ENCODE data around the gene APBA3. TPM values are rescaled to one million over a fixed set of nuclear protein-coding genes. Genes with fewer than 3 reads are reported as not detected.

APBA3 gene
- total and polyA plus RNA-seq, 4 donors = 16.5 to 38.0 (median 22.6) TPM

GRCh38 chr19:3769494-3769893, 8.0 kb upstream of the APBA3 start:
- Histone ChIP-seq H3K9ac (ENCODE audit: insufficient read depth in 1 of 2, low read length in 2 of 2) (no peak overlapping the region), H3K4me3 (no peak overlapping the region), H3K27me3 (ENCODE audit: control insufficient read depth in 3 of 3, insufficient read depth in 3 of 3, low read length in 2 of 3) (no peaks in the 10 kb centered on the region), H3K4me1 (ENCODE audit: control insufficient read depth in 5 of 5, insufficient read depth in 5 of 5, low read length in 5 of 5) (no peaks in the 10 kb centered on the region), H3K9me3 (ENCODE audit: control insufficient read depth in 4 of 4, insufficient read depth in 3 of 4, low read length in 3 of 4) (no peaks in the 10 kb centered on the region), H3K36me3 (ENCODE audit: control insufficient read depth in 4 of 4, insufficient read depth in 4 of 4, low read length in 4 of 4) (peaks cover 0 to 28% (median 0%) of the 10 kb centered on the region in 4 donors), H3K27ac (ENCODE audit: low read depth in 1 of 2, low read length in 1 of 2) (no peak overlapping the region)
- no peak for ATAC-seq (ENCODE audit: insufficient read depth, low FRiP score)
- no peak for DNase-seq
- TF ChIP-seq CTCF (IDR thresholded peaks at IDR 0.05; ENCODE audit: control extremely low read depth, extremely low read depth) = no peak
- 92 to 95% methylated on average over 17 of the region's 17 CpGs for WGBS, 2 donors

GRCh38 chr19:3768748-3769099, 7.2 kb upstream of the APBA3 start:
- Histone ChIP-seq H3K27me3 (ENCODE audit: control insufficient read depth in 3 of 3, insufficient read depth in 3 of 3, low read length in 2 of 3) (no peaks in the 10 kb centered on the region), H3K9me3 (ENCODE audit: control insufficient read depth in 4 of 4, insufficient read depth in 3 of 4, low read length in 3 of 4) (no peaks in the 10 kb centered on the region), H3K9ac (ENCODE audit: insufficient read depth in 1 of 2, low read length in 2 of 2) (no peak overlapping the region), H3K4me1 (ENCODE audit: control insufficient read depth in 5 of 5, insufficient read depth in 5 of 5, low read length in 5 of 5) (no peaks in the 10 kb centered on the region), H3K36me3 (ENCODE audit: control insufficient read depth in 4 of 4, insufficient read depth in 4 of 4, low read length in 4 of 4) (peaks cover 0 to 28% (median 0%) of the 10 kb centered on the region in 4 donors), H3K27ac (ENCODE audit: low read depth in 1 of 2, low read length in 1 of 2) (no peak overlapping the region), H3K4me3 (no peak overlapping the region)
- 88 to 97% methylated on average over 7 of the region's 7 CpGs for WGBS, 2 donors
- ATAC-seq (ENCODE audit: insufficient read depth, low FRiP score) (no peak), DNase-seq (no peak)
- no peak for TF ChIP-seq CTCF (IDR thresholded peaks at IDR 0.05; ENCODE audit: control extremely low read depth, extremely low read depth)

DNA sequence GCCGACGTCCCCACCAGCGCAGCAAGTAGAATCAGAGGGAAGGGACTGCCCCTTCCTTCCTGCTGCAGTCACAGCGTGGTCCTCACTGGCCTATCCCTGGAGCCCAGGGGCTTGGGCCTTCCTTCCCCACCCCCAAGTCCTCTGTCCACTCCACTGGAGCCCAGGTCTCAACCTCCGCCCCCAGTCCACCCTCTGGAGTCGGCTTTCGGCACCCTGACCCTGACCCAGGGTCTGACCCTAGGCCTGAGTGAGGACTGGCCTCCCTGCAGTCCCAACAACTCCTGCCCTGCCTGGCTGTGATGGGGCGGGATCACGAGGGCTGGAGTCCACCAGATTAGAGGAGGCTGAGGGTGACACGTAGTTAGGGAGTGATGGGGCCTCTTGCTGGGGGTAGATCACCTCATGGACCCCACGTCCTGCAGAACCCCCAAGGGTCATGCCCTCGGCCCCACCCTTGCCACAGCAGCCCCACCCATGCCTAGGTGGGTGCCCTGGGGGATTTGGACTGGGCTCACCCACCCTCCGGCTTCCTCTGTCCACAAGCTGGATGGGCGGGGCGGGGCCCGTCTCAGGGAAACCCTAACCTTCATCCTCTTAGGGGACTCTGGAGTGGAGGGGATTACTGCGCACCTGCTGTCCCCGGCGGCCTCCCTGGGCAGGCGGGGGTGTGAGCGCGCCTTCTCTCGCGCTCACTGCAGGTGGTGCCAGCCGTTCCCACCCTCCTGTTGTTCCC, 6.7 kb upstream of the APBA3 start:
- no peak overlapping the region for H3K4me3 ChIP-seq
- H3K36me3 ChIP-seq (ENCODE audit: control insufficient read depth in 4 of 4, insufficient read depth in 4 of 4, low read length in 4 of 4) = peaks cover 0 to 28% (median 0%) of the 10 kb centered on the region in 4 donors
- WGBS, 2 donors = 88% methylated on average over 24 to 25 of the region's 25 CpGs
- H3K4me1 ChIP-seq (ENCODE audit: control insufficient read depth in 5 of 5, insufficient read depth in 5 of 5, low read length in 5 of 5) = peaks cover 0 to 1% (median 0%) of the 10 kb centered on the region in 5 donors
- H3K9me3 ChIP-seq (ENCODE audit: control insufficient read depth in 4 of 4, insufficient read depth in 3 of 4, low read length in 3 of 4) = no peaks in the 10 kb centered on the region
- no peaks in the 10 kb centered on the region for H3K27me3 ChIP-seq (ENCODE audit: control insufficient read depth in 3 of 3, insufficient read depth in 3 of 3, low read length in 2 of 3)
- no peak overlapping the region for H3K27ac ChIP-seq (ENCODE audit: low read depth in 1 of 2, low read length in 1 of 2)
- no peak for TF ChIP-seq CTCF (IDR thresholded peaks at IDR 0.05; ENCODE audit: control extremely low read depth, extremely low read depth)
- ATAC-seq (ENCODE audit: insufficient read depth, low FRiP score) = no peak
- DNase-seq = no peak
- no peak overlapping the region for H3K9ac ChIP-seq (ENCODE audit: insufficient read depth in 1 of 2, low read length in 2 of 2)

GRCh38 chr19:3767050-3767449, 5.6 kb upstream of the APBA3 start:
- no peak for ATAC-seq (ENCODE audit: insufficient read depth, low FRiP score)
- Histone ChIP-seq H3K36me3 (ENCODE audit: control insufficient read depth in 4 of 4, insufficient read depth in 4 of 4, low read length in 4 of 4) (peaks cover 0 to 28% (median 0%) of the 10 kb centered on the region in 4 donors), H3K9ac (ENCODE audit: insufficient read depth in 1 of 2, low read length in 2 of 2) (no peak overlapping the region), H3K27ac (ENCODE audit: low read depth in 1 of 2, low read length in 1 of 2) (no peak overlapping the region), H3K9me3 (ENCODE audit: control insufficient read depth in 4 of 4, insufficient read depth in 3 of 4, low read length in 3 of 4) (no peaks in the 10 kb centered on the region), H3K27me3 (ENCODE audit: control insufficient read depth in 3 of 3, insufficient read depth in 3 of 3, low read length in 2 of 3) (no peaks in the 10 kb centered on the region), H3K4me3 (no peak overlapping the region), H3K4me1 (ENCODE audit: control insufficient read depth in 5 of 5, insufficient read depth in 5 of 5, low read length in 5 of 5) (peaks cover 0 to 3% (median 0%) of the 10 kb centered on the region in 5 donors)
- no peak for TF ChIP-seq CTCF (IDR thresholded peaks at IDR 0.05; ENCODE audit: control extremely low read depth, extremely low read depth)
- WGBS, 2 donors = 93 to 99% methylated on average over 23 of the region's 23 CpGs
- DNase-seq = no peak

Data from lung (tissue), 12 donors.